Breast epithelium (tissue), 3 donors: ENCODE results near the gene MYRF.

Experiments
- CTCF ChIP-seq, 3 donors: fragments of 450-650 bp; IDR thresholded peaks; one replicate each; pipeline ENCODE4 v1.5.1; 2016 to 2017; ENCODE audit warnings: antibody characterized with exemption in 3 of 3, mild to moderate bottlenecking in 3 of 3, moderate library complexity in 3 of 3
- POLR2AphosphoS5 ChIP-seq, 3 donors: sonication (generic); formaldehyde crosslinking; IDR thresholded peaks; one replicate each; pipeline ENCODE4 v1.6.1; 2017; ENCODE audit warnings: antibody characterized with exemption in 3 of 3

- peak; percentile 91 to 99 (median 99) for TF ChIP-seq CTCF (IDR thresholded peaks at IDR 0.05)
- peak; percentile 64 to 82 (median 78) for TF ChIP-seq POLR2AphosphoS5 (IDR thresholded peaks at IDR 0.05)
Observed at GRCh38 chr11:61733120-61733978, 19.1 kb upstream of the MYRF start.
